ENCODE data around the gene ARHGAP9. TPM values are rescaled to one million over a fixed set of nuclear protein-coding genes. Genes with fewer than 3 reads are reported as not detected.
"Not testable (repeated sequence)": the region's sequence is repeated elsewhere in the genome, so short reads cannot be mapped to it uniquely, and the experiment has no call there.

ARHGAP9 gene
- total RNA-seq, 1 donor, result under 0.01 TPM

DNA sequence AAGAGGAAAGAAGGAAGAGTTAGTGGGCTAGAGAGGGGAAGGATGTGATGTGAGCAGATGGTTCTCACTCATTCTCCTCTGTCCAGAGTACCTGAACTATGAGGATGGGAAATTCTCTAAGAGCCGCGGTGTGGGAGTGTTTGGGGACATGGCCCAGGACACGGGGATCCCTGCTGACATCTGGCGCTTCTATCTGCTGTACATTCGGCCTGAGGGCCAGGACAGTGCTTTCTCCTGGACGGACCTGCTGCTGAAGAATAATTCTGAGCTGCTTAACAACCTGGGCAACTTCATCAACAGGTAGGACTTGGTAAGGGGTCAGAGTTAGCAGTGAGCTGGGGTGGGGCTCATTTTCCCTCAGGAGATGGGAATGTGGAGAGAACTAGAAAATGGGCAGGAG is 33.0 kb upstream of the ARHGAP9 start:
- TF ChIP-seq, protein P1, sequence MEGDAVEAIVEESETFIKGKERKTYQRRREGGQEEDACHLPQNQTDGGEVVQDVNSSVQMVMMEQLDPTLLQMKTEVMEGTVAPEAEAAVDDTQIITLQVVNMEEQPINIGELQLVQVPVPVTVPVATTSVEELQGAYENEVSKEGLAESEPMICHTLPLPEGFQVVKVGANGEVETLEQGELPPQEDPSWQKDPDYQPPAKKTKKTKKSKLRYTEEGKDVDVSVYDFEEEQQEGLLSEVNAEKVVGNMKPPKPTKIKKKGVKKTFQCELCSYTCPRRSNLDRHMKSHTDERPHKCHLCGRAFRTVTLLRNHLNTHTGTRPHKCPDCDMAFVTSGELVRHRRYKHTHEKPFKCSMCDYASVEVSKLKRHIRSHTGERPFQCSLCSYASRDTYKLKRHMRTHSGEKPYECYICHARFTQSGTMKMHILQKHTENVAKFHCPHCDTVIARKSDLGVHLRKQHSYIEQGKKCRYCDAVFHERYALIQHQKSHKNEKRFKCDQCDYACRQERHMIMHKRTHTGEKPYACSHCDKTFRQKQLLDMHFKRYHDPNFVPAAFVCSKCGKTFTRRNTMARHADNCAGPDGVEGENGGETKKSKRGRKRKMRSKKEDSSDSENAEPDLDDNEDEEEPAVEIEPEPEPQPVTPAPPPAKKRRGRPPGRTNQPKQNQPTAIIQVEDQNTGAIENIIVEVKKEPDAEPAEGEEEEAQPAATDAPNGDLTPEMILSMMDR (IDR thresholded peaks at IDR 0.05; ENCODE audit: insufficient read depth, low read depth, low read length), result no peak
- H3K4me3 ChIP-seq (ENCODE audit: low read depth, low read length), result no peak overlapping the region
- no peak for DNase-seq (ENCODE audit: low read depth)

DNA sequence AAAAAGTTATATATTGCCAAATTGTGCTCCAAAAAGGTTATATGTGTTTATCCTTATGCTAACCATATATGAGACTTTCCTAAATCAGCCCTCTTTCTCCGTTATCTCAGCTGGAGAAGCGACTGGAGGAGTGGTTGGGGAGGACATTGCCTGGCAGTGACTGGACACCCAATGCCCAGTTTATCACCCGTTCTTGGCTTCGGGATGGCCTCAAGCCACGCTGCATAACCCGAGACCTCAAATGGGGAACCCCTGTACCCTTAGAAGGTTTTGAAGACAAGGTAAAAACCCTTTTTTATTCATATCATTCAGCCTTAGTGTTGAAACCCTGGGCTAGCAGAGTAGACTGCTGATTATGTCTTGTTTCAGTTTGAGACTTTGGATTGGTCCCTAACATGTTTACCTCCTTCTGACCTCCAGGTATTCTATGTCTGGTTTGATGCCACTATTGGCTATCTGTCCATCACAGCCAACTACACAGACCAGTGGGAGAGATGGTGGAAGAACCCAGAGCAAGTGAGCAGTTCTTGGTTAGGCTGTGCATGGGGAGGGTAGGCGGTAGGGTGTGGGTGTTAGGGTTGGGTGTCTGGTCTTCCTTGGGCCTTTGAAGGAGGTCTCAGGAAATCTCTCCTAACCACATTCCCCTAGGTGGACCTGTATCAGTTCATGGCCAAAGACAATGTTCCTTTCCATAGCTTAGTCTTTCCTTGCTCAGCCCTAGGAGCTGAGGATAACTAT is 32.1 kb upstream of the ARHGAP9 start:
- TF ChIP-seq, protein P1 (IDR thresholded peaks at IDR 0.05; ENCODE audit: insufficient read depth, low read depth, low read length), result no peak
- no peak for DNase-seq (ENCODE audit: low read depth)

DNA sequence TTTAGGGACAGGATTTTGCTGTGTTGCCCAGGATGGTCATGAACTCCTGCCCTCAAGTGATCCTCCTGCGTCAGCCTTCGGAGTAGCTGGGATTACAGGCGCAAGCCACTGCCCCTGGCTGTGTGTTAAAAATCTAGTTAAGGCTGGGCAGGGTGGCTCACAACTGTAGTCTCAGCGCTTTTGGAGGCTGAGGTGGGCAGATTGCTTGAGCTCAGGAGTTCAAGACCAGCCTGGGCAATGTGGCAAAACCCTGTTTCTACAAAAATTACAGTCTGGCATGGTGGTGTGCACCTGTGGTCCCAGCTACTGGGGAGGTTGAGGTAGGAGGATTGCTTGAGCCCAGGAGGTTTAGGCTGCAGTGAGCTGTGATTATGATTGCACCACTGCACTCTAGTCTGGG is 31.5 kb upstream of the ARHGAP9 start:
- no peak overlapping the region for H3K4me3 ChIP-seq (ENCODE audit: low read depth, low read length)
- TF ChIP-seq, protein P1 (IDR thresholded peaks at IDR 0.05; ENCODE audit: insufficient read depth, low read depth, low read length), result no peak
- DNase-seq (ENCODE audit: low read depth), result no peak

More for the DNA sequence above, 32.1 kb upstream of the ARHGAP9 start:
- no peak overlapping the region for H3K4me3 ChIP-seq (ENCODE audit: low read depth, low read length)

DNA sequence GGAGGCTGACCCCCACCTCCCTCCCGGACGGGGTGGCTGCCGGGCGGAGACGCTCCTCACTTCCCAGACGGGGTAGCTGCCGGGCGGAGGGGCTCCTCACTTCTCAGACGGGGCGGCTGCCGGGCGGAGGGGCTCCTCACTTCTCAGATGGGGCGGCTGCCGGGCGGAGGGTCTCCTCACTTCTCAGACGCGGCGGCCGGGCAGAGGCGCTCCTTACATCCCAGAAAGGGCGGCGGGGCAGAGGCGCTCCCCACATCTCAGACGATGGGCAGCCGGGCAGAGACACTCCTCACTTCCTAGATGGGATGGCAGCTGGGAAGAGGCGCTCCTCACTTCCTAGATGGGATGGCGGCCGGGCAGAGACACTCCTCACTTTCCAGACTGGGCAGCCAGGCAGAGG is 28.1 kb upstream of the ARHGAP9 start:
- DNase-seq (ENCODE audit: low read depth); H3K4me3 ChIP-seq (ENCODE audit: low read depth, low read length): not testable (repeated sequence)

DNA sequence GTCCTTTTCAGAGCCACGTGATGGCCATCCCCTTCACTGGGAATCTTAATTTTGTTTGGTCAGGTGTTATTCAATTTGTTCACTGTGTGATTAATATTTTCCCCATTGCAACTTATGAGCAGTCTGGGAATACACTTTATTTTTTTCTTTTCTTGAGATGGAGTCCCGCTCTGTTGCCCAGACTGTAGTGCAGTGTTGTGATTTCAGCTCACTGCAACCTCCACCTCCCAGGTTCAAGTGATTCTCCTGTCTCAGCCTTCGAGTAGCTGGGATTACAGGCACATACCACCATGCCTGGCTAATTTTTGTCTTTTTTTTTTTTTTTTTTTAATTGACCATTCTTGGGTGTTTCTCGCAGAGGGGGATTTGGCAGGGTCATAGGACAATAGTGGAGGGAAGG is 26.9 kb upstream of the ARHGAP9 start:
- H3K4me3 ChIP-seq (ENCODE audit: low read depth, low read length); DNase-seq (ENCODE audit: low read depth): not testable (repeated sequence)

DNA sequence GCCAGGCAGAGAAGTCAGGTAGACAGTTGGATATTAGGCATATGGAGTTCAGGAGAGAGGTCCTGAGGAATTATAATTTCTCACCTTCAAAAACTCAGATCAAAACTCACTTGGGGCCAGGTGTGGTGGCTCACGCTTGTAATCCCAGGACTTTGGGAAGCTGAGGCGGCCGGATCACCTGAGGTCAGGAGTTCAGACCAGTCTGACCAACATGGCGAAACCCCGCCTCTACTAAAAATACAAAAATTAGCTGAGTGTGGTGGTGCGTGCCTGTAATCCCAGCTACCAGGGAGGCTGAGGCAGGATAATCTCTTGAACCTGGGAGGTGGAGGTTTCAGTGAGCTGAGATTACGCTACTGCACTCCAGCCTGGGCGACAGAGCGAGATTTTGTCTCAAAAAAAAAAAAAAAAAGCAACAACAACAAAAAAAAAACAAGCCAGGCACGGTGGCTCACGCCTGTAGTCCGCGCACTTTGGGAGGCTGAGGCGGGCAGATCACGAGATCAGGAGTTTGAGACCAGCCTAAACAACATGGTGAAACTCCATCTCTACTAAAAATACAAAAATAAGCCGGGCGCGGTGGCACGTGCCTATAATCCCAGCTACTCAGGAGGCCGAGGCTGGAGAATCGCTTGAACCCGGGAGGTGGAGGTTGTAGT is 22.8 kb upstream of the ARHGAP9 start:
- DNase-seq (ENCODE audit: low read depth), result not testable (repeated sequence)

DNA sequence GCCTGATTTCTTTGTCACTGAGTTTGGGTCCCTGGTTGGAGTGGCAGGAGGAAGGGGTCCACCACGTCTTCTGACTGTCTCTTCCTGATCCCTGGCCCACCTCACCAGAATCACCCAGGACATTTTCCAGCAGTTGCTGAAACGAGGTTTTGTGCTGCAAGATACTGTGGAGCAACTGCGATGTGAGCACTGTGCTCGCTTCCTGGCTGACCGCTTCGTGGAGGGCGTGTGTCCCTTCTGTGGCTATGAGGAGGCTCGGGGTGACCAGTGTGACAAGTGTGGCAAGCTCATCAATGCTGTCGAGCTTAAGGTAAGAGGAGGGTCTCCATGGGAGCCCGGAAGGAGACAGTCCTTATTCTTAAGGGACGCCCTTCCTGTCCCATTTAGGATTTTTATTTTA is 20.5 kb upstream of the ARHGAP9 start:
- TF ChIP-seq, protein P1 (IDR thresholded peaks at IDR 0.05; ENCODE audit: insufficient read depth, low read depth, low read length), result no peak
- DNase-seq (ENCODE audit: low read depth), result no peak
- H3K4me3 ChIP-seq (ENCODE audit: low read depth, low read length), result no peak overlapping the region

More for the DNA sequence above, 22.8 kb upstream of the ARHGAP9 start:
- H3K4me3 ChIP-seq (ENCODE audit: low read depth, low read length), result not testable (repeated sequence)

DNA sequence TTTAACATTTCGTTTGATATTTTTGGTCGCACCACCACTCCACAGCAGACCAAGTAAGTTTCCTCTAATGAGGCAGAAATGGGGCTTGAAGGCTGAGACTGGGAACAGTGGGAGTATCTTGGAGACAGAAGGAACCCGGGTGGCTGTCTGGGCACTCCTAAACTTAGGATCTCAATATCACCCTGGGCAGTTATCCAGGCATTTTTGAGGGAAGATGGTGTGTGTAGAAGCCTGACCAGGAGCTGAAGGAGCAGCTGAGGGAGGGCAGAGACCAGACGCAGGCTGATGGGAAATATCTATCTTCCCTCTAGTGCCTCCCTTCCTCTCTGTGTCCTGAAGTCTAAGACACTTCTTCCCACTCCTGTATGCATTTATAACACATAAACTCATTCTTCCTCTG is 18.9 kb upstream of the ARHGAP9 start:
- TF ChIP-seq, protein P1 (IDR thresholded peaks at IDR 0.05; ENCODE audit: insufficient read depth, low read depth, low read length), result no peak
- no peak for DNase-seq (ENCODE audit: low read depth)
- no peak overlapping the region for H3K4me3 ChIP-seq (ENCODE audit: low read depth, low read length)
